HG03135 (cell line): ENCODE data around the gene CCSER2.
"Not testable (repeated sequence)": the region's sequence is repeated elsewhere in the genome, so short reads cannot be mapped to it uniquely, and the experiment has no call there.

ENCODE experiments used
- ATAC-seq: cut with Tn5 transposase; IDR thresholded peaks from one replicate; pipeline ENCODE4 v1.9.1; 2021; ENCODE audit warnings: mild to moderate bottlenecking, moderate library complexity; ENCODE audit not compliant: unreplicated experiment

The CCSER2 gene

GRCh38 chr10:84510121-84510520, 181.7 kb downstream of the CCSER2 start:
- no peak for ATAC-seq

- no peak for ATAC-seq
Observed at GRCh38 chr10:84511106-84511505, 182.7 kb downstream of the CCSER2 start.

GRCh38 chr10:84511709-84512285, 183.4 kb downstream of the CCSER2 start:
- ATAC-seq, result no peak

DNA sequence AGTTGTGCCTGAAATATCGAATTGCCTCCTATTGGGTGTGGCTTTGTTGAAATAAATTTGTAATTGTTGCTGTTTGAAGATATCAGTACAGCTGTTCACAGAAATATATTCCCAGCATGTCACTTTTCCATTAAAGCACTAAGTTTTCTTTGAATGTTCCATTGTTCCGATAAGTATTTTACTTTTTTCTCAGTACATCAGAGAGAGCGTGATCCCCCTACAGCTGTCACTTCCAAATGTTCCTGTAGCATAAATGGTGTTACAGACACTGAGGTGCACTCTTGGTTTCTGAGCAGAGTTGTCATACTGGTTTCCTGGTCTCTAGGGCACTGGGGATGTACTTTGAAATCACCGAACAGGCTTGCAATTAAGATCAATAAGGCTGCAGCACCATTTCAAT, 189.2 kb downstream of the CCSER2 start:
- no peak for ATAC-seq

DNA sequence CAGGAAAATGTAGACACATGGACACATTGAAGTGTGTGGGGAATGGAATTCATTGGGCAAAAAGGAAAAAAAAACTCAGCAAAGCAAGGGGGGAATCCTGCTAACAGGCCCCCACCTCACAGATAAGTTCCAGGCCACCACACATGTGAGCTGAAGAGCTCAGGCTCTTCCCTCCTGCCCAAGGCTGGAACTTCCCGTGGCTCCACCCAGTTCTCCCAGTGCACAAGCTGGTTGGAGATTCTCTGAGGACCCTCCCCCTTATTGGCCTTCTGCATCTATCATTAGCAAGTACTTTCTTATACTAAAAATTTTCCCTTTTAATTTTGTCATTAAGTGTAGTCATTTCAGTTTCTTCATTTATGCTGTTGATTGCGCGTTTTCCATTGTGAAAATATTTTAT, 190.8 kb downstream of the CCSER2 start:
- no peak for ATAC-seq

DNA sequence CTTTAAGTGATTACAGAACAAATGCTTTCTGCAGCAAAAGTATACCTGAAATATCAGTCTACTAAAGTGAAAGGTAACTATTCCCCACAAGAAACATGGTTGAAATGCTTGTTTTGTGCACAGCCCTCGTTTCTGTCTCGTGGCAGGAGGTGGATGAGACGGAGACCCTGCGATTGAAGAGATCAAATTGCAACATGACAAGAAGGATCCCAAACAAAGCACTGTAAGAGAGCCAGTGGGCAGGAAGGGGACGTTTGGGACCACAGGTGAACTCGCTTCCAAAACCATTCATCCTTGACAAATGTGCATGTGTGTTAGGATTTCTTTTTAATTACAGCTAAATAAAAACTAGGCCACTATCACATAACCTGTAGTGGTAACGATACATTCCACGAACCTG, 192.6 kb downstream of the CCSER2 start:
- no peak for ATAC-seq

- ATAC-seq, result no peak
Observed at GRCh38 chr10:84521468-84521867, 193.1 kb downstream of the CCSER2 start.

DNA sequence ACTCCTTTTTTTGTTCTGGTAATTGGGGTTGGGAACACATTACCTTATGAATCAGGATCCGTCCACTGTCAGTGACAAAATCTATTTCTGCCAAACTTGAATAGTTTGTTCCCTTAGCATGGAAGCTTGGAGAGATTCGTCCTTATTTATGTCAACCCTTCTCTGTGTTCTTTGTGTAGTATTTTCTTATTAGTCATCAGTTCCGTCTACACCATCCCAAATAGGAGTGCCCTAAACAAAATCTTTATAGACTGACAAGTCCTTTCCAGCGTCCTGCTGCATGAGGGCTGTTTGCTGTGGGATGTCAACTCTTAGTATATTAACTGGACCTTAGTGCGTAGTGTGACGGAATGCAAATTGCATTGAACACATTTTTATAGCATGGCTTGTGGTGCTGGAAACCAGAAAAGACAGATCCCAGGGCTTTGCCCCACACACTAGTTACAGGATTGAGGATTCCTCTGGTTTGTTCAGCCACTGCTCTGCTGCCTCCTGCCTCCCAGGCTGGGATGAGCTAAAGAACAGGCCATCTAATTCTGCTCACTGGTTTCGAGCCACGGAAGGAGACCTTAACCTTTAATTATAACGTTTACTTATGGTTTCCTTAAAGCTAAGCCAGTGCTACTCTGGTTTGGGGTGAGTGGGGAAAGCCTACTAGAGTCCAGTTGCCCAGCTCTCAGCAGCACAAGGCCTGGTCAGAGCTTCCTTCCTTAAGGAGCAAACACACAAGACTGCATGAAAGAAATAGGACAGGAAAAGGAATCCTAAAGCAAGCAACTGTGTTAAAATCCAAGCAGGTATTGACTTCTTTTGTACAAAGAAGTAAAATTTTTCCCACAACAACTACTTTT, 194.4 kb downstream of the CCSER2 start:
- ATAC-seq, result no peak

DNA sequence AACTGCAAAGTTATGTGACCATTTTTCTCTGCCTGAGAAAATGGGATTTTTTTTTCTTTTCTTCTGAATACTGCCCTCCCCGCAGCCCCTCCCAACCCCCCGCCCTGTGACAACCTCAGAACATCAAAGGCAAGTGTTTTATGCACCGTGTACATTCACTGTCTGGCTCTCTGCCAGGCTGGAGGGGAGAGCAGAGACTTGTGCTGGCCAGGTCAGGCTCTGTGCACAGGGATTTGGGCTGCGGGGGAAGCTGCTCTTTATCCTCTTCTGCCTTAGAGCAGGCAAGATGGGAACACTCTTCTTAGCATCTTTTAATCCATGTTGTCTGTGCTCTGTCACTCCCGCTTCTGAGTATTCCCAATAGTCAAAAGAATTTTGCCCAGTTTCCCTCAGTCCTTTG, 195.1 kb downstream of the CCSER2 start:
- no peak for ATAC-seq

DNA sequence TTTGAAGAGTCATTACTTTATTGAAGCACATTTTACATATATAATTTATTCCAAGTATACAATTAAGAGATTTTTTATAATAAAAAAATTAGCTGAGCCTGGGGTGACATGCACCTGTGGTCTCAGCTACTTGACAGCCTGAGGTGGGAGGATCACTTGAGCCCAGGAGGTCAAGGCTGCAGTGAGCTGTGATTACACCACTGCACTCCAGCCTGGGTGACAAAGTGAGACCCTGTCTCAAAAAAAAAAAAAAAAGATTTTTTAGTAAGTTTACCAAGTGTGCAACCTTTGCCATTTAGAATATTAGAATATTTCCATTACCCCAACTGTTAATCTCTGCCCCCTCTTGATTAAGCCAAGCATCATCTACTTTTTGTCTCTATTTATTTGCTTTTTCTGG, 196.0 kb downstream of the CCSER2 start:
- ATAC-seq, result no peak

DNA sequence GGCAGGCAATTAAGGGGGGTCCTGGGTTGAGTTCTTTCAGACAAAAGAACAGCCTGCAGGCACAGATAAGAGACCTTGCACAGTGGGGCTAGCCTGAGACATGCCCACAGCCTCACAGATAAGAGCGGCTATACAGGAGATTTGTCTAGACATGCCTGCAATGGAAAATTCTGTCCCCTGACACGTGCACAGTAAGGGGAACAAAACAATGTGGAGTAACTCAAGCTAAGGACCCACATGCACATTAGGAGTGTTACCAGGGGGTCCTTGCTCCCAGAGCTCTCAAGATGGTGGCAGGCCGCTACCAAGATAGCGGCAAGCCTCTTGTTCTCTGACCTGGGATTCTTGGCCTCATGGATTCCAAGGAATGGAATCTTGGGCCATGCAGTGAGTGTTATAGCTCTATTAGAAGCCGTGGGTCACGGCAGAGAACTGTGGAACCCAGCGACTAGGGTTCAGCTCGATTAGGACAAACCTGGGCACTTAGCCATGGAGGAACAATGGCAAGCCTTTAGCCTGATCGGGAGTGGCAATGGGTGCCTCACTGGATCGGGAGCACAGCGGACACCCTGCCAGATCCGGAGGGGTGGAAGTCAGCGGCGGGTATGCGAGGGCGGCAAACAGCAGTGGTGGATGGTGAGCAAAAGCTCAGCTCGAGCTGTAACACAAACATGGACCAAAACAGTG, 196.9 kb downstream of the CCSER2 start:
- ATAC-seq, result no peak

DNA sequence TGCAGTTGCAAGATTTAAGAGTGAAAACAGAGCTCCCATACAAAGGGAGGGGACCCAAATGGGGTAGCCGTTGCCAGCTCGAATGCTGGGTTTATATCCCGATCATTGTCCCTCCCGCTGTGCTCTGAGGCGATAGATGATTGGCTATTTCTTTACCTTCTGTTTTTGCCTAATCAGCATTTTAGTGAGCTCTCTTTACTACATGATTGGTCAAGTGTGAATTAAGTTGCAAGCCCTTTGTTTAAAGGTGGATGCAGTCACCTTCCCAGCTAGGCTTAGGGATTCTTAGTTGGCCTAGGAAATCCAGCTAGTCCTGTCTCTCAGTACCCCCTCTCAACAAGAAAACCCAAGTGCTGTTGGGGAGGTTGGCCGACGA, 197.4 kb downstream of the CCSER2 start:
- ATAC-seq, result not testable (repeated sequence)

DNA sequence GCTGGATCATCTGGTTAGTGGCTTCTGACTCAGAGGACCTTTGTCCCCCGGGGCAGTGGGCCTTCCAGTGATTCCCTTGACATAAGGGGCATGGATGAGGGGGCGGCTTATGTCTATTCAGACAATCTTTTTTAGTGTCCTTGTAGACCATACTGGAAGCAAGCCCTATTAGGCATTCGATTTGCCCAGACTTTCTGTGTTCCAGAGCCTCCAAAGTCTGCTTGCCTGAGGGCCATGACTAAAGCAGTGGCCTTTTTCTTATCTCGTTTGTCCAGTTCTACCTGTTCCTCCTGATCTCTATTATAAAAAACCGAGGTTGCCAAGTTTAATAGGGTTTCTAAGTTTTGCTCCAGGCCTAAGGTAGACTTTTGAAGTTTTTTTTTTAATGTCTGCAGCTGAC, 199.0 kb downstream of the CCSER2 start:
- ATAC-seq, result not testable (repeated sequence)

GRCh38 chr10:84528526-84528925, 200.1 kb downstream of the CCSER2 start:
- ATAC-seq, result not testable (repeated sequence)

DNA sequence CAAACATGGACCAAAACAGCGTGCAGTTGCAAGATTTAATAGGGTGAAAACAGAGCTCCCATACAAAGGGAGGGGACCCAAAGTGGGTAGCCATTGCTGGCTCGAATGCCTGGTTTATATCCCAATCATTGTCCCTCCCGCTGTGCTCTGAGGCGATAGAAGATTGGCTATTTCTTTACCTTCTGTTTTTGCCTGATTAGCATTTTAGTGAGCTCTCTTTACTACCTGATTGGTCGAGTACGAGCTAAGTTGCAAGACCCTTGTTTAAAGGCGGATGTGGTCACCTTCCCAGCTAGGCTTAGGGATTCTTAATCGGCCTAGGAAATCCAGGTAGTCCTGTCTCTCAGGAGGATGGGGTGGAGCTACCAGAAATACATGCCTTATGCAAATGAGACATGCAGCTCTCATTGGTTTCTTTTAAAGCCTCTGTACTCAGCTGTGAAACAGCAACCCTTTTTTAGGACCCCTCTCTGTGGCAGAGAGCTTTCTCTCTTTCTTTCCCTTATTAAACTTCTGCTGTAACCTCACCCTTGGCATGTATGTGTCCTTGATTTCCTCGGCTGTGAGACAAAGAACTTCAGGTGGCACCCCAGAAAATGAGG, 202.4 kb downstream of the CCSER2 start:
- ATAC-seq, result no peak

DNA sequence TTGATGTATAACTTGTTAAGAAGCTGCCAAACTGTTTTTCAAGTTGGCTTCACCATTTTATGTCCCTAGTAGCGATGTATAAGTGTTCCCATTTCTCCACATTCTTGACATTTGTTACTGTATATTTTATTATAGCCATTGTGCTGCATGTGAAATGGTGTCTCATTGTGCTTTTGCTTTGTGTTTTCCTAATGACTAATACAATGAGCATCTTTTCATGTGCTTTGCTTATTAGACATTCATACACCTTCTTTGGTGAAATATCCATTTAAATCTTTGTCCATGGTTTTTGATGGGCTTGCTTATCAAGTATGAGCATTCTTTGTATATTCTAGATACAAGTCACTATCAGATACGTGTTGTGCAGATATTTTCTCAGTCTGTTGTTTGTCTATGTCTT, 203.0 kb downstream of the CCSER2 start:
- ATAC-seq, result no peak

DNA sequence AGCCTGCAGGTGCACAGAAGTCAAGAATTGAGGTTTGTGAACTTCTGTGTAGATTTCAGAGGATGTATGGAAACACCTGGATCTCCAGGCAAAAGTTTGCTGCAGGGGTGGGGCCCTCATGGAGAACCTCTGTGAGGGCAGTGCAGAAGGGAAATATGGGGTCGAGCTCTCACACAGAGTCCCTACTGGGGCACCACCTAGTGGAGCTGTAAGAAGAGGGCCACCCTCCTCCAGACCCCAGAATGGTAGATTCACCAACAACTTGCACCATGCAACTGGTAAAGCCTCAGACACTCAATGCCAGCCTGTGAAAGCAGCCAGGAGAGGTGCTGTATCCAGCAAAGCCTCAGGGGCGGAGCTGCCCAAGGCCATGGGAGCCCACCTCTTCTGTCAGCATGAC, 205.8 kb downstream of the CCSER2 start:
- ATAC-seq, result no peak

- ATAC-seq, result peak; percentile 77
Observed at GRCh38 chr10:84537447-84537931, 209.1 kb downstream of the CCSER2 start.

GRCh38 chr10:84538036-84538435, 209.6 kb downstream of the CCSER2 start:
- ATAC-seq, result no peak

GRCh38 chr10:84539216-84539615, 210.8 kb downstream of the CCSER2 start:
- ATAC-seq, result no peak

GRCh38 chr10:84540022-84540616, 211.7 kb downstream of the CCSER2 start:
- ATAC-seq, result no peak
